ENCODE data around the gene CCDC3. TPM values are rescaled to one million over a fixed set of nuclear protein-coding genes. Genes with fewer than 3 reads are reported as not detected.

Gene CCDC3
- total RNA-seq, 1 experiment from 2014 or later, result 0.42 TPM

Small RNA genes within 50 kb of the gene (small RNA-seq; reads per million reads assigned to genes)
- gene RNA5SP300, result 0 reads per million in 2 experiments

Other genes with a start within 250 kb of the CCDC3 start
- gene OPTN, start 98.5 kb upstream of the CCDC3 start, total RNA-seq (2014; rRNA removed; shearing (Covaris generic)), result 22.3 and 25.3 TPM in 2 replicates
- 11.6 and 12.5 TPM in 2 replicates for gene MCM10, start 159.8 kb upstream of the CCDC3 start, total RNA-seq (2014; rRNA removed; shearing (Covaris generic))
- not detected in 2 replicates for gene UCMA, start 232.7 kb upstream of the CCDC3 start, total RNA-seq (2014; rRNA removed; shearing (Covaris generic))